ENCODE data around the gene SRSF4. TPM values are rescaled to one million over a fixed set of nuclear protein-coding genes. Genes with fewer than 3 reads are reported as not detected.

SRSF4 gene
- total RNA-seq, 1 donor = 44.4 TPM

DNA sequence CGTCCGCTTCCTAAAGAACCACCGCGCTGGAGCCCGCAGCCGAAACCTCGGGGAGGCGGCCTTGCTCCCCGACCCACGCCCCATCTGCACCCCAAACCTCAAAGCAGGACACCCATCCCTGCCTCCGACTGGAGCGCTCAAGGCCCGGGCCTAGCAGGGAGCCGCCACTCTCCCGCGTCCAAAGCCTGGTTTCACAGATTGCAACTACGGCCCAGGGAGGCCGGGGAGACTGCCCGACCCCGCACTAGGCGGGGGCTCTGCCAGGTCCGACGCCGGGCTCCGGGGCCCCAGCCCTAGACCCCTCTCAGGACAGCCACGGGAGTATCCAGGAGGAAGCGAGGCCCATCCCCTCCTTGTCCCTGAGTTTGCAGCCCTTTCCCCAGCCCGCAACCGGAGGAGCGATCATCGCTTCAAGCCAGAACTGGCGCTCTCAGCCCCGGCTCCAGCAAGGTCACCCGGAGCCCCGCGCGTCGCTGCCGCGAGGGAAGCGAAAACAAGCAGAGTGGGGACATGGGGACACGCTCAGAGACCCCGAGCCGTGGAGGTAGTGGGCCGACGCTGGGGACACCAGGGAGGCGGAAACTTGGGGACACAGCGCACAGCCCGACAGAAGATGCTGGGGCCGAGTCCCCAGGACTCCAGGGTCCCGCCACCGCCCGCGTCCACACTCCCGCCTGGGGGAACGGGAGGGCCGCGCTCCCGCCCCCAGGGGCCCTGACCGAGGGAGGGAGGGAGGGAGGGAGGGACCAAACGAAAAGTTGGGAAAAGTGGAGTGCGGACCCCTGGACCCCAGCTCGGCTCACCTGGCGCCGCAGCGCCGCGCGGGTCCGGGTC is 58.4 kb downstream of the SRSF4 start:
- H3K4me3 ChIP-seq (ENCODE audit: low read depth, low read length) = peak overlapping the region; percentile 79
- peak; percentile 36 for DNase-seq (ENCODE audit: low read depth)
- TF ChIP-seq, protein P1, sequence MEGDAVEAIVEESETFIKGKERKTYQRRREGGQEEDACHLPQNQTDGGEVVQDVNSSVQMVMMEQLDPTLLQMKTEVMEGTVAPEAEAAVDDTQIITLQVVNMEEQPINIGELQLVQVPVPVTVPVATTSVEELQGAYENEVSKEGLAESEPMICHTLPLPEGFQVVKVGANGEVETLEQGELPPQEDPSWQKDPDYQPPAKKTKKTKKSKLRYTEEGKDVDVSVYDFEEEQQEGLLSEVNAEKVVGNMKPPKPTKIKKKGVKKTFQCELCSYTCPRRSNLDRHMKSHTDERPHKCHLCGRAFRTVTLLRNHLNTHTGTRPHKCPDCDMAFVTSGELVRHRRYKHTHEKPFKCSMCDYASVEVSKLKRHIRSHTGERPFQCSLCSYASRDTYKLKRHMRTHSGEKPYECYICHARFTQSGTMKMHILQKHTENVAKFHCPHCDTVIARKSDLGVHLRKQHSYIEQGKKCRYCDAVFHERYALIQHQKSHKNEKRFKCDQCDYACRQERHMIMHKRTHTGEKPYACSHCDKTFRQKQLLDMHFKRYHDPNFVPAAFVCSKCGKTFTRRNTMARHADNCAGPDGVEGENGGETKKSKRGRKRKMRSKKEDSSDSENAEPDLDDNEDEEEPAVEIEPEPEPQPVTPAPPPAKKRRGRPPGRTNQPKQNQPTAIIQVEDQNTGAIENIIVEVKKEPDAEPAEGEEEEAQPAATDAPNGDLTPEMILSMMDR (IDR thresholded peaks at IDR 0.05; ENCODE audit: insufficient read depth, low read length) = no peak

DNA sequence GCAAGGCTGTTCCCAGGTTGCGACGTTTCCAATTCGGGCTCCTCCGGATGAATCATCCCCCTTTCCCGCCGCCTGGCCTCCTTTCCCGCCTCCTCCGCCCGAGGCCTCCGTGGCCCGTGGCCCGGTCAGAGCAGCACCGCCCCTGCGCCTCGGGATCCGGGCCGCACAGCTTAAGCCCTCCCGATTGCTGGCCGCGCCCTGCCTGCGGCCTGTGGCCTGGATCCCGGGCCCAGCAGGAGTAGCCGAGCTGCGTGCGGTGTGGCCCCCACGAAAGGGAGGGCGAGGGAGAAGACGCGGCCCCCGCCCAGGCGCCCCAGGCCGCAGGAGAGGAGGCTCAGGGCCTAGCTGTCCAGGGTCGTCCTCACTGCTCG is 59.0 kb downstream of the SRSF4 start:
- H3K4me3 ChIP-seq (ENCODE audit: low read depth, low read length) = peak overlapping the region; percentile 79
- TF ChIP-seq, protein P1 (IDR thresholded peaks at IDR 0.05; ENCODE audit: insufficient read depth, low read length) = no peak

DNA sequence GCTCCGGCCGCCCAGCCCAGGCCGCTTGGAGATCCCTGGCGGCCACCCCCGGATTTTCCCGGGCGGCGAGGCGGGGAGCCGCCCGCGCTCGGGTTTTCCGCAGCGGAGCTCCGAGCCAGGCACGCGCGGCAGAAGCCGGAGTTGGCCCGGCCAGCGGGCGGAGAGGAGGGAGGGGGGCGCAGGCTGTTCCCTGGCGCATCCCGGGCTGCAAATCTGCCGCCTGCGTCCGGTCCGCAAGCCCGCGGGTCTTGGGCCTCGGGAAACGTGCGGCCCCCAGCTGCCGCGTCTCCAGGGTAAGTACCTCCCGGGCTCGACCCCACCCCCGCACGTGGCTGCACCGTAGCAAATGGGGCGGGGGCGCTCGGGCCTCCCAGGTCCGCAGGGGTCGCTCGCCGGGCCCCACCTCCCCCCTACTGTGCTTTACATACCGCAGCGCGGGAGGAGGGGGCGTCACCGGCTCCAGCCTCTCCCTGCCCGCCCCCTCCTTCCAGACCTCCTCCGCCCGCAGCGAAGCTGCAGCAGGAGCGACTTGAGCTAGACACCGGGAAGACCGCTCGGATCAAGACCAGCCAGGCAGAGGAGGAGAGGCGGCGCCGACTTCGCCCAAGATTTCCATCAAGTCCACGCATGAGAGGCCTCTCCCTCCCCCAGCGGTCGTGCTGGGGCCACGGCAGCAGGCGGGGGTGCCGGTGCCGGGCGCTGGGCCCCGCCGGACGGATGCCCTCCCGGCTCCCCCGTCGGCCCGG is 59.6 kb downstream of the SRSF4 start:
- H3K4me3 ChIP-seq (ENCODE audit: low read depth, low read length) = peak overlapping the region; percentile 79
- peak; percentile 29 for DNase-seq (ENCODE audit: low read depth)
- TF ChIP-seq, protein P1 (IDR thresholded peaks at IDR 0.05; ENCODE audit: insufficient read depth, low read length) = peak; percentile 9

More for the DNA sequence above, 59.0 kb downstream of the SRSF4 start:
- peak; percentile 89 for DNase-seq (ENCODE audit: low read depth)

DNA sequence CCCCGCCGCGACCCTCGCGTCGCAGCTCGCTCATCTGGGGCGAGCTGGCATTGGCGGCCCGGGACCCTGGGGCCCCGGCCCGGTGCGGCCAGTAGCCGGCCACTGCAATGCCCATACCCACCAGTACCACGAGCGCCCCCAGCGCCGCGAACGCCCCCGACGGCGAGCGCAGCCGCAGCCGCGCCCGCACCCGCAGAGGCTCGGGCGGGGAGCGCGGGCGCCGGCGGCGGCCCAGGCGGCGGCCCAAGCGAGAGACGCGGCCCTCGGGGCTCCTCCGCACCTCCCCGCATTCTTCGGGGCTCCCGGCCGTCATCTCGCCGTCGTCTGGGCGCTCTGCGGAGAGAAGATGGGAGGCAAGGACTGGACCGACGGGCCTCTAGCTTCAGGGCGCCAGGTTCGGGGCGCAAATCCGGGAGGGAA is 60.2 kb downstream of the SRSF4 start:
- DNase-seq (ENCODE audit: low read depth) = no peak
- H3K4me3 ChIP-seq (ENCODE audit: low read depth, low read length) = peak overlapping the region; percentile 79
- TF ChIP-seq, protein P1 (IDR thresholded peaks at IDR 0.05; ENCODE audit: insufficient read depth, low read length) = no peak

DNA sequence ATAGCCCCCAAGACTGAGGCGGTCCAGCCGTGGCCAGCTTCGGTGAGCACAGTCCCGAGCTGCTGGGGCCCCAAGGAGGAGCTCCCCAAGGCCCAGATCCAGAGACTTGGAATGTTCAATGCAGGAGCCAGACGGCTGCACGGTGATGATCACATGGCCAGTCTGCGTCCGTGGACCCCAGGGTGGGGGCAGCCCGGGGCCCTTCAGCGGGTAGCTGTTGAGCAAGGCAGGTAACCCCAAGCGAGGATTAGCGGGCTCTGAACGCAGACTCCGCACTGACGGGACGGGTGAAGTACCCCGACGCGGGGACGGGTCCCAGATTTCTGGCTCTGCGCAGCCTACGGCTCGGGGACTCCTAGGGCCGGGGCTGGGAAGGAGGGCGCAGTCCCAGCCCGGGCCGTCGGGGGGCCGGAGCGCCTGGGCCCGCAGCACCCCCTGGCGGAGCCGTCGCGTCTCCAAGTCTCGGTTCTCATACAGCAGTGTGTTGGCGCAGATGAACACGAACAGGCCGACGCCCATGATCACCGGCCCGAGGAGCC is 60.7 kb downstream of the SRSF4 start:
- H3K4me3 ChIP-seq (ENCODE audit: low read depth, low read length) = peak overlapping the region; percentile 79
- peak; percentile 39 for DNase-seq (ENCODE audit: low read depth)

DNA sequence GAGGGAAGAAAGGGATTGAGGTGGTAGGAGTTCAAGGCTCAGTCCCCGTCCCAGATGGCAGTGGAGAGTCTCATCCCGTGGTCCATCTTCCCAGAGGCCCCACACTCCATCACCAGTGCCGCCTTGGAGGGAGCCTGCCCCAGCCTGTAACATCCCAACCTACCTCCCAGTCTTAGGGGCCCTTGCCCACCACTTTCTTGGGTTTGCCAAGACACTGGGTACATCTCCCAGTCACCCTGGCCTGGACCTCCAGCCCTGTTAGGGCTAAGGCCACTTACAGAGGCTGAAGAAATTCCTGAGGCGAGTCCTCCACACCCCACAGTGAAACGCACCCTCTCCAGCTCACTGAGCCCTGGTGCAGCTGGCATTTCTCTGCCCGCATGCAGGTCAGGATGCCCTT is 61.3 kb downstream of the SRSF4 start:
- H3K4me3 ChIP-seq (ENCODE audit: low read depth, low read length) = no peak overlapping the region
- TF ChIP-seq, protein P1 (IDR thresholded peaks at IDR 0.05; ENCODE audit: insufficient read depth, low read length) = no peak
- no peak for DNase-seq (ENCODE audit: low read depth)

More for the DNA sequence above, 60.7 kb downstream of the SRSF4 start:
- TF ChIP-seq, protein P1 (IDR thresholded peaks at IDR 0.05; ENCODE audit: insufficient read depth, low read length) = peak; percentile 50
